ENCODE results near the gene TRPM7. TPM values are rescaled to one million over a fixed set of nuclear protein-coding genes. Genes with fewer than 3 reads are reported as not detected.

Gene TRPM7
- total and polyA plus RNA-seq, 2 of the 13 experiments (the other 11 are each of a cell fraction or from before 2014, with no cell fraction given) = 11.0 to 36.0 TPM

DNA sequence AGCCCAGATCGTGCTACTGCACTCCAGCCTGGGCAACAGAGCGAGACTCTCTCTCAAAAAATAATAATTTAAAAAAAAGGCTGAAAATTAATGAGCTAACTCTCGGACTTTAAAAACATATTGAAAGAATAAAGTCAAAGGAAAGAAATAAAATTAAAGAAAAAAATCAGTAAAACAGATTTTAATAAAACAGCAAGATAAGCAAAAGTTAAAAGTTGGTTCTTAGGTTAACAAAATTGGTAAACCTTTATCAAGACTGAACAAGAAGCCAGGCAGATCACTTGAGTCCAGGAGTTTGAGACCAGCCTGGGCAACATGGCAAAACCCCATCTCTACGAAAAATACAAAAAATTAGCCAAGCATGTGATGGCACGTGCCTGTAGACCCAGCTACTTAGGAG lies 20.7 kb downstream of the TRPM7 start:
- Histone ChIP-seq H3K4me2 (ENCODE audit: low read depth, low read length) (no peak overlapping the region), H3K36me3 (replicated peaks in 1 of 2; ENCODE audit: control insufficient read depth in 1 of 2, insufficient read depth in 2 of 2, low read length in 2 of 2) (peaks cover 2 to 18% of the 10 kb centered on the region in 2 experiments; a peak in 4 of 5 replicates), H4K20me1 (ENCODE audit: insufficient read depth, low read length) (no peaks in the 10 kb centered on the region), H3K27ac (ENCODE audit: extremely low read length, insufficient read depth, low read length) (no peak overlapping the region), H3K9ac (ENCODE audit: insufficient read depth, low read depth, low read length) (no peak overlapping the region), H2AFZ (ENCODE audit: low read length) (no peak overlapping the region), H3K4me1 (ENCODE audit: insufficient read depth, low read length) (0 out of 2 replicates have a peak, but pooled peaks cover 7% of the 10 kb centered on the region), H3K79me2 (ENCODE audit: insufficient read depth, low read length) (peaks cover 19% of the 10 kb centered on the region), H3K9me3 (ENCODE audit: low read length) (no peaks in the 10 kb centered on the region), H3K27me3 (ENCODE audit: control insufficient read depth in 1 of 2, insufficient read depth in 2 of 2, low read length in 2 of 2) (no peaks in the 10 kb centered on the region), H3K4me3 (replicated peaks in 1 of 3; ENCODE audit: insufficient read depth in 1 of 3, low read depth in 2 of 3, low read length in 3 of 3) (no peak overlapping the region)
- in situ Hi-C loops (cut with HindIII; ENCODE audit: extremely low pct_ligation_motif_present, low pct_unique_long_range_greater_than_20kb) = no loop called here
- intact Hi-C loops (cut with micrococcal nuclease; ENCODE audit: unreplicated experiment) = no loop called here
- CTCF ChIA-PET (ENCODE audit: low intra/inter-chr PET ratio, low total read pairs) = no interaction called here
- TF ChIP-seq MAFK (conservative IDR thresholded peaks at IDR 0.05 in 1 of 2, IDR thresholded peaks at IDR 0.05 in 1 of 2; ENCODE audit: low read length in 2 of 2) (peak in 1 of 2 experiments; percentile 47; a peak in 2 of 4 replicates), MAFF (IDR thresholded peaks at IDR 0.05; ENCODE audit: low read depth, low read length) (0 out of 2 replicates have a peak, but pooled peaks have one; percentile 5)
- TF ChIP-seq, protein P1, sequence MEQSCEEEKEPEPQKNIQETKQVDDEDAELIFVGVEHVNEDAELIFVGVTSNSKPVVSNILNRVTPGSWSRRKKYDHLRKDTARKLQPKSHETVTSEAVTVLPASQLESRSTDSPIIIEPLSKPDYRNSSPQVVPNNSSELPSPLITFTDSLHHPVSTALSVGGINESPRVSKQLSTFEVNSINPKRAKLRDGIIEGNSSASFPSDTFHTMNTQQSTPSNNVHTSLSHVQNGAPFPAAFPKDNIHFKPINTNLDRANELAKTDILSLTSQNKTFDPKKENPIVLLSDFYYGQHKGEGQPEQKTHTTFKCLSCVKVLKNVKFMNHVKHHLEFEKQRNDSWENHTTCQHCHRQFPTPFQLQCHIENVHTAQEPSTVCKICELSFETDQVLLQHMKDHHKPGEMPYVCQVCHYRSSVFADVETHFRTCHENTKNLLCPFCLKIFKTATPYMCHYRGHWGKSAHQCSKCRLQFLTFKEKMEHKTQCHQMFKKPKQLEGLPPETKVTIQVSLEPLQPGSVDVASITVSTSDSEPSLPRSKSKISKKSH (CRISPR knock-in tag; IDR thresholded peaks at IDR 0.05; ENCODE audit: borderline replicate concordance) = no peak
- 95% methylated on average over 5 of the region's 5 CpGs for WGBS (ENCODE audit: low lambda C conversion rate)
- no TSS peak for BruUV-seq (replicated peaks)
- POLR2A ChIA-PET = no interaction called here
- DNase-seq (ENCODE audit: low spot score) = no peak
- ATAC-seq = no peak
- FAIRE-seq = no peak

DNA sequence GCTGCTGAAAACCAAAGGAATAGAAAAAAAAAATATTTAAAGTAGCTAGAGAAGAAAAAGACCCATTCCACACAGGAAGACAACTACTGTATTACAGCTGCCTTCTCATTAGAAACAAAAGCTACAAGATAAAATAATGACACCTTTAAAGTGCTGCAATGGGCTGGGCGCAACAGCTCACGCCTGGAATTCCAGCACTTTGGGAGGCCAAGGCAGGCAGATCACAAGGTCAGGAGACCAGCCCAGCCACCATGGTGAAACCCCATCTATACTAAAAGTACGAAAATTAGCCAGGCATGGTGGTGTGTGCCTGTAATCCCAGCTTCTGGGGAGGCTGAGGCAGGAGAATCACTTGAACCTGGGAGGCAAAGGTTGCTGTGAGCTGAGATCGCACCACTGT lies 31.0 kb downstream of the TRPM7 start:
- no peak overlapping the region for H2AFZ ChIP-seq (ENCODE audit: low read length)
- no peak overlapping the region for H3K27ac ChIP-seq (ENCODE audit: extremely low read length, insufficient read depth, low read length)
- peaks cover 7% of the 10 kb centered on the region for H3K4me1 ChIP-seq (ENCODE audit: insufficient read depth, low read length)
- no peaks in the 10 kb centered on the region for H4K20me1 ChIP-seq (ENCODE audit: insufficient read depth, low read length)
- H3K9ac ChIP-seq (ENCODE audit: insufficient read depth, low read depth, low read length) = no peak overlapping the region
- no peak overlapping the region for H3K4me2 ChIP-seq (ENCODE audit: low read depth, low read length)
- H3K4me3 ChIP-seq (replicated peaks in 1 of 3; ENCODE audit: insufficient read depth in 1 of 3, low read depth in 2 of 3, low read length in 3 of 3) = no peak overlapping the region
- ATAC-seq (no peak), FAIRE-seq (no peak), DNase-seq (ENCODE audit: low spot score) (no peak)
- BruUV-seq (replicated peaks) = no TSS peak
- TF ChIP-seq NAIF1 (CRISPR knock-in tag; IDR thresholded peaks at IDR 0.05; ENCODE audit: borderline replicate concordance) = no peak
- no peak for TF ChIP-seq ZFY (CRISPR knock-in tag; IDR thresholded peaks at IDR 0.05)
- TF ChIP-seq ARNTL (CRISPR knock-in tag; IDR thresholded peaks at IDR 0.05) = no peak
- TF ChIP-seq SP140L (CRISPR knock-in tag; IDR thresholded peaks at IDR 0.05; ENCODE audit: borderline replicate concordance) = no peak
- in situ Hi-C loops (cut with HindIII; ENCODE audit: extremely low pct_ligation_motif_present, low pct_unique_long_range_greater_than_20kb) = no loop called here
- H3K9me3 ChIP-seq (ENCODE audit: low read length) = no peaks in the 10 kb centered on the region
- ChIA-PET POLR2A (no interaction called here), CTCF (ENCODE audit: low intra/inter-chr PET ratio, low total read pairs) (no interaction called here)
- intact Hi-C loops (cut with micrococcal nuclease; ENCODE audit: unreplicated experiment) = no loop called here
- no peaks in the 10 kb centered on the region for H3K27me3 ChIP-seq (ENCODE audit: control insufficient read depth in 1 of 2, insufficient read depth in 2 of 2, low read length in 2 of 2)
- H3K36me3 ChIP-seq (replicated peaks in 1 of 2; ENCODE audit: control insufficient read depth in 1 of 2, insufficient read depth in 2 of 2, low read length in 2 of 2) = peaks cover 18 to 57% of the 10 kb centered on the region in 2 experiments
- peaks cover 2% of the 10 kb centered on the region for H3K79me2 ChIP-seq (ENCODE audit: insufficient read depth, low read length)
- WGBS (ENCODE audit: low lambda C conversion rate) = 94% methylated on average over 4 of the region's 4 CpGs
